NCI-H2107 (cell line): Measurements from ENCODE around the gene NAT16.

ENCODE experiments used
- DNase-seq: peaks from one replicate; lab custom pipeline; 2025; lab: John Stamatoyannopoulos, UW

The NAT16 gene

GRCh38 chr7:101170617-101171441 is 9.3 kb downstream of the NAT16 start:
- DNase-seq, result no peak

GRCh38 chr7:101169838-101170551 is 10.1 kb downstream of the NAT16 start:
- peak; percentile 31 for DNase-seq

- DNase-seq, result no peak
Measured at GRCh38 chr7:101169110-101169837, 10.8 kb downstream of the NAT16 start.

GRCh38 chr7:101168412-101169049 is 11.6 kb downstream of the NAT16 start:
- DNase-seq, result no peak

- DNase-seq, result no peak
Measured at GRCh38 chr7:101167645-101168411, 12.3 kb downstream of the NAT16 start.

GRCh38 chr7:101166909-101167644 is 13.0 kb downstream of the NAT16 start:
- no peak for DNase-seq

GRCh38 chr7:101166648-101166908 is 13.5 kb downstream of the NAT16 start:
- no peak for DNase-seq

GRCh38 chr7:101165958-101166647 is 14.0 kb downstream of the NAT16 start:
- DNase-seq, result no peak

- DNase-seq, result peak; percentile 76
Measured at GRCh38 chr7:101165075-101165957, 14.8 kb downstream of the NAT16 start, which contains the start of gene VGF. VGF (minus strand) TSS chr7:101165569; CDS start chr7:101164843, 726 bp downstream.

- DNase-seq, result no peak
Measured at GRCh38 chr7:101164071-101164840, 15.8 kb downstream of the NAT16 start.

GRCh38 chr7:101163279-101164070 is 16.6 kb downstream of the NAT16 start:
- no peak for DNase-seq

- peak; percentile 25 for DNase-seq
Measured at GRCh38 chr7:101162551-101163278, 17.4 kb downstream of the NAT16 start.

GRCh38 chr7:101161692-101162471 is 18.2 kb downstream of the NAT16 start:
- DNase-seq, result no peak

GRCh38 chr7:101160910-101161309 is 19.2 kb downstream of the NAT16 start:
- no peak for DNase-seq

GRCh38 chr7:101159696-101160674 is 20.1 kb downstream of the NAT16 start:
- no peak for DNase-seq
